ENCODE data around the gene TAF6.
"Not testable (repeated sequence)": the region's sequence is repeated elsewhere in the genome, so short reads cannot be mapped to it uniquely, and the experiment has no call there.

The TAF6 gene

DNA sequence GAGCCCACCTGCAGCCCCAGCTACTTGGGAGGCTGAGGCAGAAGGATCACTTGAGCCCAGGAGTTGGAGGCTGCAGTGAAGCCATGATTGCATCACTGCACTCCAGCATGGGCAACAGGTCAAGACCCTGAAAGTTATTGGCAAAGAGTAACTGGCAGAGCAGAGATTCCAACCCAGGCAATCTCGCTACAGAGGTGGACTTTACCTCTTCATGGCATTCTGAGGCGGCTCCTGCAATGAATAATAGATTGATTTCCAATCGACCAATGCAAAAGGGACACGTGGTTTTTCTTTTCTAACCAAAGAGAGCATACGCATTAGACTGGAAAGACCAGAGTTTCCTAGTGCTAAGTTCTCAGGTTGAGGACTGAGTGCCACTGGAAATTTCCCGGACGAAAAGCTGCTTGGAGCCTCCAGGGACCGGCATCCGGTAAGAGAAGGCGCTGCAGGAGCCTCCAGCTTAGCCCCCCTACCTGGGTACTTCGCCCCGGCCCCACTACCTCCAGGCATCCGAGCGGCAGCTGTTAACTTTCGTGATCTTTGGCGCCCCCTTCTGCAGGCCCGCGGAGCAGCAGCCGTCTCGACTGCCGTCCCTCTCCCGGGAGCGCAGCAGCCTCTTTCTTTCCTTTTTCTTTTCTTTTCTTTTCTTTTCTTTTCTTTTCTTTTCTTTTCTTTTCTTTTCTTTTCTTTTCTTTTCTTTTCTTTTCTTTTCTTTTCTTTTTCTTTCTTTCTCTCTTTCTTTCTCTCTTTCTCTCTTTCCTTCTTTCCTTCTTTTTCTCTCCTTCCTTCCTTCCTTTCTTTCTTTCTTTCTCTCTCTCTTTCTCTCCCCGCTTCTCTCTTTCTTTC is 11.7 kb upstream of the TAF6 start:
- TF ChIP-seq, protein P1, sequence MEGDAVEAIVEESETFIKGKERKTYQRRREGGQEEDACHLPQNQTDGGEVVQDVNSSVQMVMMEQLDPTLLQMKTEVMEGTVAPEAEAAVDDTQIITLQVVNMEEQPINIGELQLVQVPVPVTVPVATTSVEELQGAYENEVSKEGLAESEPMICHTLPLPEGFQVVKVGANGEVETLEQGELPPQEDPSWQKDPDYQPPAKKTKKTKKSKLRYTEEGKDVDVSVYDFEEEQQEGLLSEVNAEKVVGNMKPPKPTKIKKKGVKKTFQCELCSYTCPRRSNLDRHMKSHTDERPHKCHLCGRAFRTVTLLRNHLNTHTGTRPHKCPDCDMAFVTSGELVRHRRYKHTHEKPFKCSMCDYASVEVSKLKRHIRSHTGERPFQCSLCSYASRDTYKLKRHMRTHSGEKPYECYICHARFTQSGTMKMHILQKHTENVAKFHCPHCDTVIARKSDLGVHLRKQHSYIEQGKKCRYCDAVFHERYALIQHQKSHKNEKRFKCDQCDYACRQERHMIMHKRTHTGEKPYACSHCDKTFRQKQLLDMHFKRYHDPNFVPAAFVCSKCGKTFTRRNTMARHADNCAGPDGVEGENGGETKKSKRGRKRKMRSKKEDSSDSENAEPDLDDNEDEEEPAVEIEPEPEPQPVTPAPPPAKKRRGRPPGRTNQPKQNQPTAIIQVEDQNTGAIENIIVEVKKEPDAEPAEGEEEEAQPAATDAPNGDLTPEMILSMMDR (conservative IDR thresholded peaks at IDR 0.05; ENCODE audit: low read depth) = peak; percentile 98
- CTCF ChIA-PET = interaction anchor here (0.5 to 1.6 kb wide), 13 partner anchors 8 to 289 kb away, joined by 3 to 6 read pairs (median 4); partner anchors contain the start of genes AP4M1, MCM7, PVRIG and STAG3
- no peak for DNase-seq (ENCODE audit: low spot score)
- POLR2A ChIA-PET (ENCODE audit: low non-redundant PET) = no interaction called here
- no peak overlapping the region for H3K27ac ChIP-seq

DNA sequence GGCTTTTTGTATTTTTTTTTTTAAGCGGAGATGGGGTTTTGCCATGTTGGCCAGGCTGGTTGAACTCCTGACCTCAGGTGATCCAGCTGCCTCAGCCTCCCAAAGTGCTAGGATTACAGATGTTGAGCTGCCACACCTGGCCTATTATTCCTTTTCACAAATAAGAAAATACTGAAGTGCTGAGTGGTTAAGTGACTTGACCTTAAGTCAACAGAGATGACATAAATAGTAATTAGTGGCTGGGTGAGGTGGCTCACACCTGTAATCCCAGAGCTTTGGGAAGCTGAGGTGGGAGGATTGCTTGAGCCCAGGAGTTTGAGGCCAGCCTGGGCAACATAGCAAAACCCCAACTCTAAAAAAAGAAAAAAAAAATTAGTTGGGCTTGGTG is 11.1 kb upstream of the TAF6 start:
- H3K27ac ChIP-seq; POLR2A ChIA-PET (ENCODE audit: low non-redundant PET); DNase-seq (ENCODE audit: low spot score): not testable (repeated sequence)
- CTCF ChIA-PET = interaction anchor here (0.5 to 1.6 kb wide), 9 partner anchors 9 to 1191 kb away, joined by 3 to 6 read pairs (median 4); partner anchors contain the start of gene STAG3

DNA sequence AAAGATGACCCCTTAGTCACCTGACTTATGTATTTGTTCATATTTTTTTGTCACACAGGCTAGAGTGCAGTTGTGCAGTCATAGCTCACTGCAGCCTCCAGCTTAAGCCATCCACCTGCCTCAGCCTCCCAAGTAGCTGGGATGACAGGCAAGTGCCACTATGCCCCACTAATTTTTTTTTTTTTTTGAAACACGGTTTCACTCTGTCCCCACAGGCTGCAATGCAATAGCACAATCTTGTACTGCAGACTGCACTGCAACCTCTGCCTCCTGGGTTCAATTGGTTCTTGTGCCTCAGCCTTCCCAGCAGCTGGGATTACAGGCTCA is 9.4 kb upstream of the TAF6 start:
- TF ChIP-seq, protein P1 (conservative IDR thresholded peaks at IDR 0.05; ENCODE audit: low read depth) = no peak
- no peak overlapping the region for H3K27ac ChIP-seq
- CTCF ChIA-PET = interaction anchor here (0.6 kb wide), 1 partner anchor 20 kb away, joined by 4 read pairs; no protein-coding TSS in a partner anchor
- POLR2A ChIA-PET (ENCODE audit: low non-redundant PET) = no interaction called here
- no peak for DNase-seq (ENCODE audit: low spot score)

DNA sequence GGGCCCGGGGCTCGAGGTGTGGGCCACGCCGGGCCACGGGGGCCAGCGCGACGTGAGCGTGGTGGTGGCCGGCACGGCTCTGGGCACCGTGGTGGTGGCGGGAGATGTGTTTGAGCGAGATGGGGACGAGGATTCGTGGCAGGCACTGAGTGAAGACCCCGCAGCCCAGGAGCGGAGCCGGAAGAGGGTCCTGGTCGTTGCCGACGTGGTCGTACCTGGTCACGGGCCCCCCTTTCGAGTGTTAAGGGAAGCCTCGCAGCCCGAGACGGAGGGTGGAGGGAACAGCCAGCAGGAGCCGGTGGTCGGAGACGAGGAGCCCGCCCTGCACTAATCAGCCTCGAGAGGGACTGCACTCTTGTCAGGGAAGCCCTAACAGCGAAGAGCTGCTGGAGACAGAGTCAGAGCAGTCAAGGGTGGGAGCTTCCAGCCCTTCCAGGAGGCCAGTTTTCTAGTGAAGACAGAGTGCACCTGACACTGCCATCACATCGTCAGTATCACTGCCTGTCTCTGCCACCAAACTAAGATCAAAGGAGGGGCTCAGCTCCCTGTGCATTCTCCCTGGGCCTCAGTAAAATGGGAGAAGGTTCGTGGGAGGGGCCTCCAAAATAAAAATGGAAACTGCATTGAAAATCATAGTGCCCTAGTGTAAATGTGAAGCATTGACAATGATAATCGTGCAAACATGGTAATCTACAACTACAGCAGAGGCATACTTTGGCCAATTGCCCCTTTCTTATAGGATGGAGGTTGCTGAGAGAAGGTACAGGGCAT is 8.9 kb upstream of the TAF6 start:
- DNase-seq (ENCODE audit: low spot score) = no peak
- H3K27ac ChIP-seq = peak overlapping the region; percentile 99
- CTCF ChIA-PET = interaction anchor here (0.6 kb wide), 2 partner anchors 11 to 20 kb away, joined by 4 read pairs; no protein-coding TSS in a partner anchor
- TF ChIP-seq, protein P1 (conservative IDR thresholded peaks at IDR 0.05; ENCODE audit: low read depth) = no peak
- POLR2A ChIA-PET (ENCODE audit: low non-redundant PET) = no interaction called here

DNA sequence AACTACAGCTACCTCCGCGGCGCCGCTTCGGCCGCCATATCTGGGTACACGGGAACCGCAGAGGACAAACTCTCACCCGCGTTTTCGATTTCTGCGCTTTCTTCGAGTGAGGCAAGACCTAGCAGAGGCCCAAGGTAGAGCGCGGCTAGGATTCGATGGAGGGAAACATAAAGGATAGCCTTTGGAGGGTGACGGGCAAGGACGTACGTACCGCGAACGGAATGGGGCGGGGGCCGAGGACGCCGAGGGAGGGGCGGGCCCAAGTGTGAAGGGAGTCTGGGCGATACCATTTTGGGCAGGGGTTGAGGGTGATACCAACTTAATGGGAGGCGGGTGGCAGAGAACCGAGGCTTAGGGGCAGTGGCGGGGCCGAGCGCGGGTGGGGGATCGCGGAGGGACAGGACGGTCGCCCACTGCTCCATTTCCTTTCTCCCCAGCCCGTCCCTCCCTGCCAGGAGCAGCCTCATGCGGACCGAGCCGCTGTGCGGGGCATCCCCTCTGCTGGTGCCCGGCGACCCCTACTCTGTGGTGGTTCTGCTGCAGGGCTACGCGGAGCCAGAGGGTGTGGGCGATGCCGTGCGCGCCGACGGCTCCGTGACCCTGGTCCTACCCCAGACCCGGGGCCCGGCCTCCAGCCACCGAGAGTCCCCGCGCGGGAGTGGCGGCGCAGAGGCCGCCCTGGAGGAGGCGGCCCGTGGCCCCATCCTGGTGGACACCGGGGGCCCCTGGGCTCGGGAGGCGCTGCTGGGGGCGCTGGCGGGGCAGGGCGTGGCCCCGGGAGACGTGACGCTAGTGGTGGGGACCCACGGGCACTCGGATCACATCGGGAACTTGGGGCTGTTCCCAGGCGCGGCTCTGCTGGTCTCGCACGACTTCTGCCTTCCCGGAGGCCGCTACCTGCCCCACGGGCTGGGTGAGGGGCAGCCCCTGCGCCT is 8.0 kb upstream of the TAF6 start, which contains the start of gene MBLAC1:
MBLAC1 (plus strand) TSS at position 37 of the 935 bp plus-strand sequence; CDS start at position 466, 429 bp downstream.
- POLR2A ChIA-PET (ENCODE audit: low non-redundant PET) = interaction anchor here (0.7 kb wide), 1 partner anchor 752 kb away, joined by 3 read pairs; no protein-coding TSS in a partner anchor
- peak; percentile 92 for DNase-seq (ENCODE audit: low spot score)
- CTCF ChIA-PET = interaction anchor here (0.7 kb wide), 2 partner anchors 30 to 214 kb away, joined by 3 to 5 read pairs; no protein-coding TSS in a partner anchor
- TF ChIP-seq, protein P1 (conservative IDR thresholded peaks at IDR 0.05; ENCODE audit: low read depth) = no peak
- H3K27ac ChIP-seq = peak within 1 kb of the TSS; percentile 99

DNA sequence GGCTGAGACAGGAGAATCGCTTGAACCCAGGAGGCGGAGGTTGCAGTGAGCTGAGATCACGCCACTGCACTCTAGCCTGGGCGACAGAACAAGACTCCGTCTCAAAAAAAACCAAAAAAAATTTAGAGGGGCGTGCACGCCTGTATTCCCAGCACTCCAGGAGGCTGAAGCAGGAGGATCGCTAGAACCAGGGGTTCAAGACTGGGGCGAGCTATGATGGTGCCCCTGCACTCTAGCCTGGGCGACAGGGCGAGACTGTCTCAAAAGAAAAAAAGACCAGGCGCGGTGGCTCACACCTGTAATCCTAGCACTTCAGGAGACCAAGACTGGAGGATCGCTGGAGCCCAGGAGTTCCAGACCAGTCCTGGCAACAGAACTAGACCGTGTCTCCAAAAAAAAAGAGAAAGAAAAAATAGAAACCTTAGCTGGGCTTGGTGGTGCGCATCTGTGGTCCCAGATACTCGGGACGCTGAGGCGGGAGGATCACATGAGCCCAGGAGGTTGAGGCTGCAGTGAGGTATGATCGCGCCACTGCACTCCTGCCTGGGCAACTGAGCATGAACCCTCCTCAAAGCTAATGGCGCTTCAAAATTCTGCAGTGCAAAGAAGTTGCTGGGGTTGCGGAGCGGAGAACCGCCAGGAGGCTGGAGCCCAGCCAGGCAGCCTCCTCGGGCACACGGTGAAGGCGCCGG is 7.2 kb upstream of the TAF6 start:
- peak overlapping the region; percentile 99 for H3K27ac ChIP-seq
- CTCF ChIA-PET = interaction anchor here (0.7 kb wide), 2 partner anchors 30 to 213 kb away, joined by 3 to 5 read pairs; no protein-coding TSS in a partner anchor
- no peak for DNase-seq (ENCODE audit: low spot score)

More for the DNA sequence above, 7.2 kb upstream of the TAF6 start:
- POLR2A ChIA-PET (ENCODE audit: low non-redundant PET) = interaction anchor here (0.7 kb wide), 1 partner anchor 751 kb away, joined by 3 read pairs; no protein-coding TSS in a partner anchor
- TF ChIP-seq, protein P1 (conservative IDR thresholded peaks at IDR 0.05; ENCODE audit: low read depth) = no peak

Measured in RWPE1 (cell line).